BE2C (cell line): ENCODE data around the gene GLIS1.

Experiments
- DNase-seq: peaks from one replicate; pipeline ENCODE4 v3.0.0-alpha.2; 2020
- H3K27me3 ChIP-seq: fragments of 250-450 bp; sonication (Bioruptor Pico); 2 replicates; pipeline ENCODE4 v1.5.1; 2020; ENCODE audit warnings: mild to moderate bottlenecking
- H3K36me3 ChIP-seq: fragments of 250-450 bp; sonication (Bioruptor Pico); 2 replicates; pipeline ENCODE4 v1.5.1; 2020; ENCODE audit warnings: mild to moderate bottlenecking
- H3K4me1 ChIP-seq: fragments of 250-450 bp; sonication (Bioruptor Pico); 2 replicates; pipeline ENCODE4 v1.5.1; 2020
- H3K4me3 ChIP-seq: 2 replicates; pipeline ENCODE4 v1.5.1; 2011; ENCODE audit warnings: low read depth, low read length
- H3K9me3 ChIP-seq: fragments of 250-450 bp; sonication (Bioruptor Pico); 2 replicates; pipeline ENCODE4 v1.5.1; 2020
- CTCF ChIP-seq: IDR thresholded peaks from 2 replicates; pipeline ENCODE4 v1.5.1; 2012; ENCODE audit warnings: mild to moderate bottlenecking, low read depth, low read length

GLIS1 gene

GRCh38 chr1:53718443-53718842 is 20.5 kb downstream of the GLIS1 start:
- no peak for TF ChIP-seq CTCF
- H3K36me3 ChIP-seq: no peaks in the 10 kb centered on the region
- no peaks in the 10 kb centered on the region for H3K4me1 ChIP-seq
- H3K4me3 ChIP-seq: no peak overlapping the region
- H3K9me3 ChIP-seq: no peaks in the 10 kb centered on the region
- no peaks in the 10 kb centered on the region for H3K27me3 ChIP-seq
- DNase-seq: no peak

GRCh38 chr1:53717025-53717804 is 21.7 kb downstream of the GLIS1 start:
- no peak for TF ChIP-seq CTCF
- no peaks in the 10 kb centered on the region for H3K27me3 ChIP-seq
- DNase-seq: no peak
- no peaks in the 10 kb centered on the region for H3K4me1 ChIP-seq
- H3K36me3 ChIP-seq: no peaks in the 10 kb centered on the region
- no peak overlapping the region for H3K4me3 ChIP-seq
- H3K9me3 ChIP-seq: no peaks in the 10 kb centered on the region

GRCh38 chr1:53716150-53716549 is 22.8 kb downstream of the GLIS1 start:
- no peaks in the 10 kb centered on the region for H3K4me1 ChIP-seq
- no peaks in the 10 kb centered on the region for H3K36me3 ChIP-seq
- no peak for TF ChIP-seq CTCF
- DNase-seq: no peak
- H3K9me3 ChIP-seq: no peaks in the 10 kb centered on the region
- no peaks in the 10 kb centered on the region for H3K27me3 ChIP-seq
- no peak overlapping the region for H3K4me3 ChIP-seq

GRCh38 chr1:53715478-53715877 is 23.5 kb downstream of the GLIS1 start:
- Histone ChIP-seq H3K9me3 (no peaks in the 10 kb centered on the region), H3K4me3 (no peak overlapping the region), H3K36me3 (no peaks in the 10 kb centered on the region), H3K4me1 (no peaks in the 10 kb centered on the region), H3K27me3 (no peaks in the 10 kb centered on the region)
- TF ChIP-seq CTCF: peak; percentile 57
- DNase-seq: peak; percentile 57

GRCh38 chr1:53712276-53712675 is 26.7 kb downstream of the GLIS1 start:
- no peak overlapping the region for H3K4me3 ChIP-seq
- no peaks in the 10 kb centered on the region for H3K9me3 ChIP-seq
- no peaks in the 10 kb centered on the region for H3K4me1 ChIP-seq
- H3K27me3 ChIP-seq: no peaks in the 10 kb centered on the region
- no peaks in the 10 kb centered on the region for H3K36me3 ChIP-seq
- no peak for TF ChIP-seq CTCF
- DNase-seq: no peak

GRCh38 chr1:53710584-53710983 is 28.4 kb downstream of the GLIS1 start:
- DNase-seq: no peak
- TF ChIP-seq CTCF: no peak

More at GRCh38 chr1:53710584-53710983, 28.4 kb downstream of the GLIS1 start:
- Histone ChIP-seq H3K9me3 (no peaks in the 10 kb centered on the region), H3K27me3 (no peaks in the 10 kb centered on the region), H3K36me3 (no peaks in the 10 kb centered on the region), H3K4me1 (no peaks in the 10 kb centered on the region), H3K4me3 (no peak overlapping the region)
